SIG-M5 (cell line): ENCODE measurements around the gene ST3GAL2.
"Not testable (repeated sequence)": the region's sequence is repeated elsewhere in the genome, so short reads cannot be mapped to it uniquely, and the experiment has no call there.

Experiments used
- DNase-seq: peaks from one replicate; lab custom pipeline; 2025; lab: John Stamatoyannopoulos, UW

ST3GAL2 gene

GRCh38 chr16:70332728-70333127 is 106.2 kb downstream of the ST3GAL2 start:
- DNase-seq = not testable (repeated sequence)

- no peak for DNase-seq
Measured at GRCh38 chr16:70331588-70332358, 107.1 kb downstream of the ST3GAL2 start.

- DNase-seq = no peak
Measured at GRCh38 chr16:70331091-70331490, 107.8 kb downstream of the ST3GAL2 start.
